Measurements from ENCODE around the gene C1orf216. TPM values are rescaled to one million over a fixed set of nuclear protein-coding genes. Genes with fewer than 3 reads are reported as not detected.
"Not testable (repeated sequence)": the region's sequence is repeated elsewhere in the genome, so short reads cannot be mapped to it uniquely, and the experiment has no call there.

The C1orf216 gene
- total RNA-seq, 1 experiment from 2014 or later = 6.6 TPM

DNA sequence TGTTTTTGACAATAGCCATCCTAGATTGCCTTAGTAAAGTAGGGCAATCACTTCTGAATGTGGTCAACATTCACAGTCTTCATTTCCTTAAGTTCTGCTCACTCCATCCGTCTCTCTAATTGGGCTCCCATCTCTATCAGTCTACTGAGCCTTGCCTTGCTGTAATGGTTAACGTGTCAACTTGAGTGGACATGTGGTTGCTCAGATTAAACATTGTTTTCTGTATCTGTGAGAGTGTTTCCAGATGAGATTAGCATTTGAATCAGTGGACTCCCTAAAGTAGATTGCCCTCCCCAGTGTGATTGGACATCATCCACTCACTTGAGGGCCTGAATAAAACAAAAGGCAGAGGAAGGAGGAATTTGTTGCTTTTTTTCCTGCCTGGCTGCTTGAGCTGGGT is 26.4 kb downstream of the C1orf216 start:
- peaks cover 14% of the 10 kb centered on the region for H3K27me3 Mint-ChIP-seq (ENCODE audit: insufficient read depth, unreplicated experiment)
- no peaks in the 10 kb centered on the region for H3K36me3 Mint-ChIP-seq (ENCODE audit: insufficient read depth, unreplicated experiment)
- Histone ChIP-seq H3K4me3 (ENCODE audit: low read depth, low read length) (no peak overlapping the region), H3K27me3 (replicated peaks; ENCODE audit: control insufficient read depth, insufficient read depth, low read length) (no peaks in the 10 kb centered on the region), H3K36me3 (ENCODE audit: control insufficient read depth, insufficient read depth, low read length) (no peaks in the 10 kb centered on the region), H3K9me3 (no peaks in the 10 kb centered on the region), H3K4me1 (no peaks in the 10 kb centered on the region)
- BruUV-seq (replicated peaks) = no TSS peak
- H3K9me3 Mint-ChIP-seq (ENCODE audit: unreplicated experiment) = no peaks in the 10 kb centered on the region
- ChIA-PET CTCF (no interaction called here), POLR2A (no interaction called here)
- no peak for DNase-seq
- intact Hi-C loops (cut with micrococcal nuclease; ENCODE audit: unreplicated experiment) = no loop called here
- H3K4me3 Mint-ChIP-seq (ENCODE audit: unreplicated experiment) = no peak overlapping the region
- H3K27ac Mint-ChIP-seq (ENCODE audit: unreplicated experiment) = no peak overlapping the region
- TF ChIP-seq, protein P1, sequence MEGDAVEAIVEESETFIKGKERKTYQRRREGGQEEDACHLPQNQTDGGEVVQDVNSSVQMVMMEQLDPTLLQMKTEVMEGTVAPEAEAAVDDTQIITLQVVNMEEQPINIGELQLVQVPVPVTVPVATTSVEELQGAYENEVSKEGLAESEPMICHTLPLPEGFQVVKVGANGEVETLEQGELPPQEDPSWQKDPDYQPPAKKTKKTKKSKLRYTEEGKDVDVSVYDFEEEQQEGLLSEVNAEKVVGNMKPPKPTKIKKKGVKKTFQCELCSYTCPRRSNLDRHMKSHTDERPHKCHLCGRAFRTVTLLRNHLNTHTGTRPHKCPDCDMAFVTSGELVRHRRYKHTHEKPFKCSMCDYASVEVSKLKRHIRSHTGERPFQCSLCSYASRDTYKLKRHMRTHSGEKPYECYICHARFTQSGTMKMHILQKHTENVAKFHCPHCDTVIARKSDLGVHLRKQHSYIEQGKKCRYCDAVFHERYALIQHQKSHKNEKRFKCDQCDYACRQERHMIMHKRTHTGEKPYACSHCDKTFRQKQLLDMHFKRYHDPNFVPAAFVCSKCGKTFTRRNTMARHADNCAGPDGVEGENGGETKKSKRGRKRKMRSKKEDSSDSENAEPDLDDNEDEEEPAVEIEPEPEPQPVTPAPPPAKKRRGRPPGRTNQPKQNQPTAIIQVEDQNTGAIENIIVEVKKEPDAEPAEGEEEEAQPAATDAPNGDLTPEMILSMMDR (IDR thresholded peaks at IDR 0.05; ENCODE audit: insufficient read depth in 1 of 2, low read depth in 1 of 2, low read length in 1 of 2, severe bottlenecking in 1 of 2, unreplicated experiment in 1 of 2) = no peak
- H3K4me1 Mint-ChIP-seq (ENCODE audit: low read depth, unreplicated experiment) = peaks cover 7% of the 10 kb centered on the region

DNA sequence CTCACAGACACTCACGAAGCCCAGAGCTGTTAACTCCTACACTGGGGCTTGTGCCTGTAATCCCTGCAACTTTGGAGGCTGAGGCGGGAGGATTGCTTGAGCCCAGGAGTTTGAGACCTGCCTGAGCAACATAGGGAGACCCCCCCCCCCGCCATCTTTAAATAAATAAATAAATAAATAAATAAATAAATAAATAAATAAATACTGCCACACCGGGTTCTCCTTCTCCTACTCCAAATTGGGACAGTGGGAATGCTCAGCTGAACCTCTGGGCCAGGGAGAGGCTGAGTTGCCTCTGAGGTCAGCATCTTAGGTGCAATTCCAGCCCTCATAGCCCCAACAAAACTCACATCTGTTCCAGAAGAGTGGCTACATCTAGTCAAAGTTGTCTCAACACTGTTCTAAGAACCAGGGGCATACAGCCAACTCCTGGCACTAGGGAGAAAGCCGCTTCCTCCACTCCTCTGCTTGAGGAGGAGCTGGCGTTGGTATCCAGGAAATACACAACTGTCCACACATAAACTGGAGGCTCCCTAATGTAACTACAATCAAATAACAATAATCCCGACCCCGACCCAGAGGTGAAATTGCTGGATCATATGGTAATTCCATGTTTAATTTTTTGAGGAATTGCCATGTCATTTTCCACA is 27.0 kb downstream of the C1orf216 start:
- Histone ChIP-seq H3K9me3 (no peaks in the 10 kb centered on the region), H3K4me1 (no peaks in the 10 kb centered on the region), H3K27me3 (replicated peaks; ENCODE audit: control insufficient read depth, insufficient read depth, low read length) (no peaks in the 10 kb centered on the region), H3K4me3 (ENCODE audit: low read depth, low read length) (no peak overlapping the region), H3K36me3 (ENCODE audit: control insufficient read depth, insufficient read depth, low read length) (no peaks in the 10 kb centered on the region)
- intact Hi-C loops (cut with micrococcal nuclease; ENCODE audit: unreplicated experiment) = no loop called here
- TF ChIP-seq, protein P1 (IDR thresholded peaks at IDR 0.05; ENCODE audit: insufficient read depth in 1 of 2, low read depth in 1 of 2, low read length in 1 of 2, severe bottlenecking in 1 of 2, unreplicated experiment in 1 of 2) = no peak
- no peaks in the 10 kb centered on the region for H3K36me3 Mint-ChIP-seq (ENCODE audit: insufficient read depth, unreplicated experiment)
- H3K27ac Mint-ChIP-seq (ENCODE audit: unreplicated experiment) = no peak overlapping the region
- no peak overlapping the region for H3K4me3 Mint-ChIP-seq (ENCODE audit: unreplicated experiment)
- no TSS peak for BruUV-seq (replicated peaks)
- ChIA-PET CTCF (no interaction called here), POLR2A (no interaction called here)
- DNase-seq = no peak
- peaks cover 7% of the 10 kb centered on the region for H3K4me1 Mint-ChIP-seq (ENCODE audit: low read depth, unreplicated experiment)
- H3K9me3 Mint-ChIP-seq (ENCODE audit: unreplicated experiment) = no peaks in the 10 kb centered on the region
- peaks cover 14% of the 10 kb centered on the region for H3K27me3 Mint-ChIP-seq (ENCODE audit: insufficient read depth, unreplicated experiment)

DNA sequence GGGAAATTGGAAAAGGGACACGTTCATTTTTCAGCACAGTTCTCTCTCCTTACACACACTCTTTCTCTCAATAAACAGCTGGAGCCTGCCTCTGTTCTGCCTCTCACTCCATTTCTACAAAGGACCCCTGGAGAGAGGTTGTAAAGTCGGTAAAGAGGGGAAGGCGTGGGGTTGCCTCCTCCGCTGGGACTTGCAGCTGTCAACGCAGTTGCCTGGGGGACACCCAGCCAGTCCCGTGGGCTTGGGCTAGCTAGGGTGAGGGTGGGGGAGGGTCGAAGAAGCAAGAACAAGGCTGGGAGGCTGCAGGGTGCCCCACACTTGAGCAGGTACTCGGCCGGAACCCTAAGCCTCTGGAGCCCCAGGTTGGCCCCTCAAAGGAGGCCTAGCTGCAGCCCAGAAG is 27.6 kb downstream of the C1orf216 start:
- BruUV-seq (replicated peaks) = no TSS peak
- CTCF ChIA-PET = no interaction called here
- H3K27me3 Mint-ChIP-seq (ENCODE audit: insufficient read depth, unreplicated experiment) = peaks cover 17% of the 10 kb centered on the region
- TF ChIP-seq, protein P1 (IDR thresholded peaks at IDR 0.05; ENCODE audit: insufficient read depth in 1 of 2, low read depth in 1 of 2, low read length in 1 of 2, severe bottlenecking in 1 of 2, unreplicated experiment in 1 of 2) = no peak
- intact Hi-C loops (cut with micrococcal nuclease; ENCODE audit: unreplicated experiment) = no loop called here
- H3K4me1 Mint-ChIP-seq (ENCODE audit: low read depth, unreplicated experiment) = peaks cover 7% of the 10 kb centered on the region
- no peaks in the 10 kb centered on the region for H3K9me3 Mint-ChIP-seq (ENCODE audit: unreplicated experiment)
- no peak overlapping the region for H3K4me3 Mint-ChIP-seq (ENCODE audit: unreplicated experiment)
- H3K4me1 ChIP-seq = no peaks in the 10 kb centered on the region
- H3K9me3 ChIP-seq = no peaks in the 10 kb centered on the region
- no peak overlapping the region for H3K27ac Mint-ChIP-seq (ENCODE audit: unreplicated experiment)
- no peaks in the 10 kb centered on the region for H3K27me3 ChIP-seq (replicated peaks; ENCODE audit: control insufficient read depth, insufficient read depth, low read length)
- H3K36me3 ChIP-seq (ENCODE audit: control insufficient read depth, insufficient read depth, low read length) = no peaks in the 10 kb centered on the region
- no peak overlapping the region for H3K4me3 ChIP-seq (ENCODE audit: low read depth, low read length)
- no peak for DNase-seq
- POLR2A ChIA-PET = no interaction called here
- no peaks in the 10 kb centered on the region for H3K36me3 Mint-ChIP-seq (ENCODE audit: insufficient read depth, unreplicated experiment)

DNA sequence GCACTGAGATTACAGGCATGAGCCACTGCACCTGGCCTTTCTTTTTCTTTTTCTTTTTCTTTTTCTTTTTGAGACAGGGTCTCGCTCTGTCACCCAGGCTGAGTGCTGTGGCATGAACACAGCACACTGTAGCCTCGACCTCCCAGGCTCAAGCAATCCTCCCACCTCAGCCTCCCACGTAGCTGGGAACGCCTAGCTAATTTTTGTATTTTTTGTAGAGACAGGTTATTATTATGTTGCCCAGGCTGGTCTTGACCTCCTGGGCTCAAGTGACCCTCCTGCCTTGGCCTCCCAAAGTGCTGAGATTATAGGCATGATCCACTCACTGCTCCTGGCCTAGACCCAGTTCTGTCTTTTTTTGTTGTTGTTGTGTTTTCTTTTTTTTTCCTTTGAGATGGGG is 28.6 kb downstream of the C1orf216 start:
- POLR2A ChIA-PET; H3K36me3 ChIP-seq (ENCODE audit: control insufficient read depth, insufficient read depth, low read length); H3K27ac Mint-ChIP-seq (ENCODE audit: unreplicated experiment); H3K4me1 ChIP-seq; DNase-seq; intact Hi-C loops (cut with micrococcal nuclease; ENCODE audit: unreplicated experiment); H3K36me3 Mint-ChIP-seq (ENCODE audit: insufficient read depth, unreplicated experiment); H3K27me3 ChIP-seq (replicated peaks; ENCODE audit: control insufficient read depth, insufficient read depth, low read length); H3K4me1 Mint-ChIP-seq (ENCODE audit: low read depth, unreplicated experiment); H3K4me3 ChIP-seq (ENCODE audit: low read depth, low read length); BruUV-seq (replicated peaks); H3K9me3 Mint-ChIP-seq (ENCODE audit: unreplicated experiment); H3K9me3 ChIP-seq; H3K4me3 Mint-ChIP-seq (ENCODE audit: unreplicated experiment): not testable (repeated sequence)
- H3K27me3 Mint-ChIP-seq (ENCODE audit: insufficient read depth, unreplicated experiment) = peaks cover 17% of the 10 kb centered on the region
- CTCF ChIA-PET = interaction anchor here (0.6 kb wide), 1 partner anchor 48 kb away, joined by 3 read pairs; no protein-coding TSS in a partner anchor
